ENCODE results near the gene ARMC9. TPM values are rescaled to one million over a fixed set of nuclear protein-coding genes. Genes with fewer than 3 reads are reported as not detected.

ARMC9 gene
- total RNA-seq, 1 experiment from 2014 or later = 42.7 TPM

DNA sequence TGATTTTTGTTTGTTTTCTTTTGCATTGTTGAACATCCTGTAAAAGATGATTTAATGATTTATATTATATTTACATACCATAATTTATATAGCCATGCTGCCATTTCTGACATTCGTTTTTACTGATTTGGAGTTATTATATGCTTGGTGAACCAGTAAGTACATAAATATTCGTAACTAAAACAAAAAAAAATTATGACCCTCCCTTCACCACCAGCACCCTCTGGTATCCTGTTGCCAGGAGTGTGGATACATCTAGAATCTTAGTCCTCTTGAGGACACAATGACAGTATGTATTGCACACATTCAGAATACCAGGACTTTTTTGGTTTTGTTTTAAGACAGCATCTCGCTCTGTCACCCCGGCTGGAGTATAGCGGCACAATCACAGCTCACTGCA, 153.2 kb downstream of the ARMC9 start:
- H3K4me3 ChIP-seq (ENCODE audit: low read depth in 2 of 2, low read length in 2 of 2) = no peak overlapping the region
- DNase-seq (ENCODE audit: low read depth, low spot score) (no peak), ATAC-seq (no peak)
- POLR2A ChIA-PET = no interaction called here
- intact Hi-C loops (cut with micrococcal nuclease; ENCODE audit: unreplicated experiment) = no loop called here
- H3K9me3 ChIP-seq (ENCODE audit: control insufficient read depth, insufficient read depth, low read depth, low read length) = no peaks in the 10 kb centered on the region
- TF ChIP-seq SIN3A (IDR thresholded peaks at IDR 0.05; ENCODE audit: borderline replicate concordance, insufficient read depth, low read depth, low read length) = no peak
- TF ChIP-seq TCF7L2 (IDR thresholded peaks at IDR 0.05; ENCODE audit: low read depth, low read length) = no peak
- TF ChIP-seq, protein P1, sequence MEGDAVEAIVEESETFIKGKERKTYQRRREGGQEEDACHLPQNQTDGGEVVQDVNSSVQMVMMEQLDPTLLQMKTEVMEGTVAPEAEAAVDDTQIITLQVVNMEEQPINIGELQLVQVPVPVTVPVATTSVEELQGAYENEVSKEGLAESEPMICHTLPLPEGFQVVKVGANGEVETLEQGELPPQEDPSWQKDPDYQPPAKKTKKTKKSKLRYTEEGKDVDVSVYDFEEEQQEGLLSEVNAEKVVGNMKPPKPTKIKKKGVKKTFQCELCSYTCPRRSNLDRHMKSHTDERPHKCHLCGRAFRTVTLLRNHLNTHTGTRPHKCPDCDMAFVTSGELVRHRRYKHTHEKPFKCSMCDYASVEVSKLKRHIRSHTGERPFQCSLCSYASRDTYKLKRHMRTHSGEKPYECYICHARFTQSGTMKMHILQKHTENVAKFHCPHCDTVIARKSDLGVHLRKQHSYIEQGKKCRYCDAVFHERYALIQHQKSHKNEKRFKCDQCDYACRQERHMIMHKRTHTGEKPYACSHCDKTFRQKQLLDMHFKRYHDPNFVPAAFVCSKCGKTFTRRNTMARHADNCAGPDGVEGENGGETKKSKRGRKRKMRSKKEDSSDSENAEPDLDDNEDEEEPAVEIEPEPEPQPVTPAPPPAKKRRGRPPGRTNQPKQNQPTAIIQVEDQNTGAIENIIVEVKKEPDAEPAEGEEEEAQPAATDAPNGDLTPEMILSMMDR (IDR thresholded peaks at IDR 0.05) = no peak
- H3K27ac ChIP-seq (ENCODE audit: low read length) = no peak overlapping the region; the same call in 1 of the 2 replicates
- H3K4me1 ChIP-seq (ENCODE audit: control insufficient read depth, insufficient read depth, low read length) = peaks cover 6% of the 10 kb centered on the region; the same call in 1 of the 2 replicates
- H3K36me3 ChIP-seq (ENCODE audit: control insufficient read depth, insufficient read depth, low read length) = no peaks in the 10 kb centered on the region
- CTCF ChIA-PET = no interaction called here
- BruUV-seq (replicated peaks) = no TSS peak
- in situ Hi-C loops (cut with HindIII; ENCODE audit: low pct_unique_long_range_greater_than_20kb, low sequenced_read_pairs) = no loop called here
- H3K27me3 ChIP-seq (ENCODE audit: control insufficient read depth, insufficient read depth, low read length) = no peaks in the 10 kb centered on the region

DNA sequence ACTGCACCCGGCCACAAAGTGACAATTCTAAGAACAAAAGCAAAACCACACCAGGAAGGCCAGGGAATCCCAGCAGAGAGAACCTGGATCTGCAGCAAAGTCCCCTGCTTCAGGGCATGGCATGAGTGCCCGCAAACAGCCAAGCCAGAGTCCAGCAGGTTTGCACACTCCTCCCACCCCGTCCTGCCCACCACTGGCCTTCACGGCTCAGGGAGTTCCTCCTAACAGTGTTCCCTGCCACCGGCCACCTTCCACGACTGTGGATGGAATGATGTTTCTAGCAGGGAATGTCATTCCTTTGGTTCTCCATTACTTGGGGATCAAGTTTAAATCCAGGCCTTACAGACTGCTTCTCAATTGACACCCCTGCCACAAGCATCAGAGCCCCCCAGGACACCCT, 155.0 kb downstream of the ARMC9 start:
- no peaks in the 10 kb centered on the region for H3K9me3 ChIP-seq (ENCODE audit: control insufficient read depth, insufficient read depth, low read depth, low read length)
- TF ChIP-seq POLR2AphosphoS5 (IDR thresholded peaks at IDR 0.05; ENCODE audit: low read depth, low read length) (no peak), SIN3A (IDR thresholded peaks at IDR 0.05; ENCODE audit: borderline replicate concordance, insufficient read depth, low read depth, low read length) (no peak), TCF7L2 (IDR thresholded peaks at IDR 0.05; ENCODE audit: low read depth, low read length) (no peak)
- TF ChIP-seq, protein P2, sequence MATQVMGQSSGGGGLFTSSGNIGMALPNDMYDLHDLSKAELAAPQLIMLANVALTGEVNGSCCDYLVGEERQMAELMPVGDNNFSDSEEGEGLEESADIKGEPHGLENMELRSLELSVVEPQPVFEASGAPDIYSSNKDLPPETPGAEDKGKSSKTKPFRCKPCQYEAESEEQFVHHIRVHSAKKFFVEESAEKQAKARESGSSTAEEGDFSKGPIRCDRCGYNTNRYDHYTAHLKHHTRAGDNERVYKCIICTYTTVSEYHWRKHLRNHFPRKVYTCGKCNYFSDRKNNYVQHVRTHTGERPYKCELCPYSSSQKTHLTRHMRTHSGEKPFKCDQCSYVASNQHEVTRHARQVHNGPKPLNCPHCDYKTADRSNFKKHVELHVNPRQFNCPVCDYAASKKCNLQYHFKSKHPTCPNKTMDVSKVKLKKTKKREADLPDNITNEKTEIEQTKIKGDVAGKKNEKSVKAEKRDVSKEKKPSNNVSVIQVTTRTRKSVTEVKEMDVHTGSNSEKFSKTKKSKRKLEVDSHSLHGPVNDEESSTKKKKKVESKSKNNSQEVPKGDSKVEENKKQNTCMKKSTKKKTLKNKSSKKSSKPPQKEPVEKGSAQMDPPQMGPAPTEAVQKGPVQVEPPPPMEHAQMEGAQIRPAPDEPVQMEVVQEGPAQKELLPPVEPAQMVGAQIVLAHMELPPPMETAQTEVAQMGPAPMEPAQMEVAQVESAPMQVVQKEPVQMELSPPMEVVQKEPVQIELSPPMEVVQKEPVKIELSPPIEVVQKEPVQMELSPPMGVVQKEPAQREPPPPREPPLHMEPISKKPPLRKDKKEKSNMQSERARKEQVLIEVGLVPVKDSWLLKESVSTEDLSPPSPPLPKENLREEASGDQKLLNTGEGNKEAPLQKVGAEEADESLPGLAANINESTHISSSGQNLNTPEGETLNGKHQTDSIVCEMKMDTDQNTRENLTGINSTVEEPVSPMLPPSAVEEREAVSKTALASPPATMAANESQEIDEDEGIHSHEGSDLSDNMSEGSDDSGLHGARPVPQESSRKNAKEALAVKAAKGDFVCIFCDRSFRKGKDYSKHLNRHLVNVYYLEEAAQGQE (IDR thresholded peaks at IDR 0.05; ENCODE audit: insufficient read depth in 1 of 2, low read depth in 2 of 2, low read length in 1 of 2) = no peak
- TF ChIP-seq, protein P1 (IDR thresholded peaks at IDR 0.05) = no peak
- intact Hi-C loops (cut with micrococcal nuclease; ENCODE audit: unreplicated experiment) = no loop called here
- no peak overlapping the region for H3K27ac ChIP-seq (ENCODE audit: low read length)
- no peak overlapping the region for H3K4me3 ChIP-seq (ENCODE audit: low read depth in 2 of 2, low read length in 2 of 2)
- peaks cover 9% of the 10 kb centered on the region; the same call in 1 of the 2 replicates for H3K4me1 ChIP-seq (ENCODE audit: control insufficient read depth, insufficient read depth, low read length)
- ATAC-seq (no peak), DNase-seq (ENCODE audit: low read depth, low spot score) (no peak)
- in situ Hi-C loops (cut with HindIII; ENCODE audit: low pct_unique_long_range_greater_than_20kb, low sequenced_read_pairs) = no loop called here
- H3K36me3 ChIP-seq (ENCODE audit: control insufficient read depth, insufficient read depth, low read length) = no peaks in the 10 kb centered on the region
- CTCF ChIA-PET = no interaction called here
- no peaks in the 10 kb centered on the region for H3K27me3 ChIP-seq (ENCODE audit: control insufficient read depth, insufficient read depth, low read length)
- no TSS peak for BruUV-seq (replicated peaks)
- POLR2A ChIA-PET = no interaction called here
